Measurements from ENCODE around the gene NXN. TPM values are rescaled to one million over a fixed set of nuclear protein-coding genes. Genes with fewer than 3 reads are reported as not detected.
A peak's percentile ranks its signal among the peaks of the same experiment; 100 is the strongest.
"Not testable (repeated sequence)": the region's sequence is repeated elsewhere in the genome, so short reads cannot be mapped to it uniquely, and the experiment has no call there.

Gene NXN
- total and polyA plus RNA-seq, 4 donors, result 25.7 to 60.6 (median 44.0) TPM

DNA sequence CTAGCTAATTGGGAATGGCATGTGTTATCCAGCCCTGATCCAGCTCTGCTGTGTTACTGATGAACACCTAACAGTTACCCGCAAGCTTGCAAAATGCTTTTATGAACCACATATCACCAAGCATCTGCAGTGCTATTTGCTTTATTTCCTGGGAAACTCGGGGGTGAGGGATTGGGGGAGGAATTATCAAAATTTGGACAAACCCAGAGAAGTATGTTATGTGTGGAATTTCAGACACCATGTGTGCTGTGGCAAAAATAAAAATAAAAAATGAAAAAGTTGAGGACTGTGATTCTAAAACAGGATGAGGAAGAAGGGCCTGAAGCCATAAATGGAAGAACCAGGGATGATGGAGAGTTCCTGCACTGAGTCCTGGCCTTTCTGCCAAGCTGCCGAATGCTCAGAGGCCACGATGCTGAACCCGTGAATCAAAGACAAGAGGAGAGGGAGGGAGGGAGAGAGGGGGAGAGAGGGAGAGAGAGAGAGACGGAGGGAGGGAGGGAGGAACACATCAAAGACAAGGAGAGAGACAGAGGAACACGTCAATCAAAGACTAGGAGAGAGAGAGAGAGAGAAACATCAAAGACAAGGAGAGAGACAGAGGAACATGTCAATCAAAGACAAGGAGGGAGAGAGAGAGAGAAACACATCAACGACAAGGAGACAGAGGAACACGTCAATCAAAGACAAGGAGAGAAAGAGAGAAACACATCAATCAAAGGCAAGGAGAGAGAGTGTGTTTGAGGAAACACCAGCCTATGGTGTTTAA is 107.6 kb downstream of the NXN start:
- Histone ChIP-seq H3K4me3 (ENCODE audit: low read depth, low read length) (no peak overlapping the region), H3K36me3 (ENCODE audit: control insufficient read depth, insufficient read depth, low read length) (no peaks in the 10 kb centered on the region), H3K9me3 (ENCODE audit: control insufficient read depth, insufficient read depth, low read length) (no peaks in the 10 kb centered on the region), H3K27ac (ENCODE audit: low read depth, low read length) (no peak overlapping the region), H3K4me1 (ENCODE audit: control insufficient read depth, insufficient read depth, low read length) (peaks cover 15% of the 10 kb centered on the region), H3K27me3 (ENCODE audit: control insufficient read depth, insufficient read depth, low read length) (no peaks in the 10 kb centered on the region)
- DNase-seq (ENCODE audit: low read depth in 4 of 6, low spot score in 6 of 6), result no peak
- 34% methylated on average over 5 of the region's 9 CpGs for WGBS (ENCODE audit: insufficient coverage)

DNA sequence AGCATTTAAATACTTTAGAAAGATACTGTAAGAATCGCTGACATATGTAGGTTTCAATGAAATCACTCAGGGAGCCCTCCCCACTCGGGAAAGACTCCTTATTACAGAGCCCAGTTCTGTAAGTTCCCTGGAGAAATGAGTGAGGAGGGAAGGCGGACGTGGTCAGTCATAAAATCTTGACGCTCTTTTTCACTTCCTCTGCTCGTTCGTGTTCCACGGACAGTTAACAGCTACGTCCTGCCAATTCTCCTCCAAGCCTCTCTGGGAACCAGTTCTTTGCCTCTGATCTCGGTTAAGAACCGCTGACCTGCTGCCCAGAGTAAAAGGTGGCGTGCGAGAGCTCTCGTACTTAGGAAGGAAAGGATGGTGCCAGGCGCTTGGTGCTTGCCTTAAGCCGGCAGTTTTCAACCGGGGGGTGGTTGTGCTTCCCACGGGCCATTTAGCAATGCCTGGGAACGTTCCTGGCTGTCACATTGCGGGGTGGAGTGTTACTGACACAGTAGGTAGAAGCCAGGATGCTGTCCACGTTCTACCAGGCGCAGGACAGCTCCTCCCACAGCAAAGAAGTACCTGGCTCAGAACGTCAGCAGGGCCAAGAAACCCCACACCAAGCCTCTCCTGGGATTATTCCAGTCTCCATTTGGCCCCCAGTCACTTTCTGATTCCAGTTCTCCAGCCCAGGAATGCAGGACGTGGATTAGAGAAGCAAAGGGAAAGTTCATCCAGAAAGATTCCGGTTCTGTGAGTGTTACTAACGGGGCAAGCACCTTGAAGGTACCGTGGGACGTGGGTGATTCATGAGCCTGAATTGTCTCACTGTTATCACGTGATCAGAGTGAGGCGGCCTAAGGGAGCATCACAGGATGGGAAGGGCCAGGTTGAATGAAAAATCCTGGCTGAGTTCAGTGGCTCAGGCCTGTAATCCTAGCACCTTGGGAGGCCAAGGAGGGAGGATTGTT is 109.7 kb downstream of the NXN start:
- Histone ChIP-seq H3K9me3 (ENCODE audit: control insufficient read depth, insufficient read depth, low read length) (no peaks in the 10 kb centered on the region), H3K27ac (ENCODE audit: low read depth, low read length) (peak overlapping the region; percentile 76), H3K27me3 (ENCODE audit: control insufficient read depth, insufficient read depth, low read length) (no peaks in the 10 kb centered on the region), H3K36me3 (ENCODE audit: control insufficient read depth, insufficient read depth, low read length) (no peaks in the 10 kb centered on the region), H3K4me3 (ENCODE audit: low read depth, low read length) (no peak overlapping the region), H3K4me1 (ENCODE audit: control insufficient read depth, insufficient read depth, low read length) (peaks cover 15% of the 10 kb centered on the region)
- 74% methylated on average over 23 of the region's 30 CpGs for WGBS (ENCODE audit: insufficient coverage)
- no peak for DNase-seq (ENCODE audit: low read depth in 4 of 6, low spot score in 6 of 6)

DNA sequence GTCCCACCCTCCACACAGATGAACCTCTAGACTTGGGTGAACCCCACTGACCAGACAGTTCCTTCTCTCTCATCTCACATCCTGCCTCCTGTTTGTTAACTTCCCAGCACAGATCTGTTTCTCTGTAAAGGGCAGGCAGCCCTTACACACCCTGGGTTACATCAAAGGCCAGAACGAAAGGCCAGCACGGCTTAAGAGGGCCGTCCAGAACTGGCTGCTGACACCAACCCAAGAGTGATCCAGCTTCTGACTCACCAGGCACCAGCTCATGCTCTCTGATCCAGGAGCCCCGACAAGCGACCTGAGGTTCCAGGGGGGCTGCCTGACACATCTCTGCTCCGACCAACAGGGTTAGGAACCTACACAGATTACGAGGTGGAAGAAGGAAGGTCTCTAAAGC is 110.5 kb downstream of the NXN start:
- peak overlapping the region; percentile 76 for H3K27ac ChIP-seq (ENCODE audit: low read depth, low read length)
- peaks cover 15% of the 10 kb centered on the region for H3K4me1 ChIP-seq (ENCODE audit: control insufficient read depth, insufficient read depth, low read length)
- 83% methylated on average over 7 of the region's 7 CpGs for WGBS (ENCODE audit: insufficient coverage)
- H3K9me3 ChIP-seq (ENCODE audit: control insufficient read depth, insufficient read depth, low read length), result no peaks in the 10 kb centered on the region
- H3K36me3 ChIP-seq (ENCODE audit: control insufficient read depth, insufficient read depth, low read length), result no peaks in the 10 kb centered on the region
- H3K27me3 ChIP-seq (ENCODE audit: control insufficient read depth, insufficient read depth, low read length), result no peaks in the 10 kb centered on the region
- no peak overlapping the region for H3K4me3 ChIP-seq (ENCODE audit: low read depth, low read length)
- DNase-seq (ENCODE audit: low read depth in 4 of 6, low spot score in 6 of 6), result no peak

DNA sequence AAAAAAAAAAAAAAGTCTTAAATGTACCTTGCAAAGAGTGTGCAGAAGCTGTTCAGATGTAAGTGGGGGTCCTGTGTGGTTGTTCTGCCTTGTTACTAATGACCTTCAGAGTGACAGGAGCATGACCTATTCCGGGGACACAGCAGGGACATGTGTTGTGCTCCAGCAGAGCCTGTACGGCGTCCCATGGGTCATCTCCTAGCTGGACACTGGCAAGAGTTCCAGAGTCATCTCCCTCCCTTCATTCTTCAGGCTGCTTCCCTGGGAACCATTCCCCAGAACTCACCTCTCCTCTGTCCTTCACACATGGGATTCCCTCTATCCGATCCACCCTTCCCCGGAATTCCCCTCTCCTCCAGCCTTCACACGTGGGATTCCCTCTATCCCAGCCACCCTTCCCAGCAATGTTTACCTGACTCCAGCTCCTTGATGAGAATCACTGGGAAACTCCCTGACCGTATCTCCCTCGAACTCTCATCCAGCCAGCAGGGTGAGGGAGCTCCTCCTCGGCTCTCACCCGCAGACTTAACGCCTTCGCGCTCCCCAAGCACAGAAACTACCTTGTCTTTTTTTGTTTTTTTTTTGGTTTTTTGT is 111.6 kb downstream of the NXN start:
- Histone ChIP-seq H3K27ac (ENCODE audit: low read depth, low read length) (no peak overlapping the region), H3K4me1 (ENCODE audit: control insufficient read depth, insufficient read depth, low read length) (peaks cover 15% of the 10 kb centered on the region), H3K4me3 (ENCODE audit: low read depth, low read length) (no peak overlapping the region), H3K9me3 (ENCODE audit: control insufficient read depth, insufficient read depth, low read length) (no peaks in the 10 kb centered on the region), H3K27me3 (ENCODE audit: control insufficient read depth, insufficient read depth, low read length) (no peaks in the 10 kb centered on the region), H3K36me3 (ENCODE audit: control insufficient read depth, insufficient read depth, low read length) (no peaks in the 10 kb centered on the region)
- WGBS (ENCODE audit: insufficient coverage), result 81% methylated on average over 10 of the region's 13 CpGs
- no peak for DNase-seq (ENCODE audit: low read depth in 4 of 6, low spot score in 6 of 6)

DNA sequence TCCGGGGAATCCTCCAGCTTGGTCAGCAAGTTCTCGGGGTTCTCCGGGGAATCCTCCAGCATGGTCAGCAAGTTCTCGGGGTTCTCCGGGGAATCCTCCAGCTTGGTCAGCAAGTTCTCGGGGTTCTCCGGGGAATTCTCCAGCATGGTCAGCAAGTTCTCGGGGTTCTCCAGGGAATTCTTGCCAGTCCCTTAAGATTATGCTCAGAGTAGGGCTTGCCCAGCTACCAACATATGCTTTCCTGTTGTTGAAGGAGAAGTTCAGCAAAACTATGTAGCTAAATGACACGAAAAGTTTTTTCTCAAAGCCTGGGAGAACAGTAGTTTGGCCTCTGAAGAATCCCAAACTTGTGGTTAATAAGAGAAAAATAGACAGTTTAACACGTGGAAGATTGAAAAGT is 112.3 kb downstream of the NXN start:
- H3K9me3 ChIP-seq (ENCODE audit: control insufficient read depth, insufficient read depth, low read length); H3K27me3 ChIP-seq (ENCODE audit: control insufficient read depth, insufficient read depth, low read length); H3K27ac ChIP-seq (ENCODE audit: low read depth, low read length); DNase-seq (ENCODE audit: low read depth in 4 of 6, low spot score in 6 of 6); H3K4me3 ChIP-seq (ENCODE audit: low read depth, low read length); H3K36me3 ChIP-seq (ENCODE audit: control insufficient read depth, insufficient read depth, low read length): not testable (repeated sequence)
- H3K4me1 ChIP-seq (ENCODE audit: control insufficient read depth, insufficient read depth, low read length), result peaks cover 15% of the 10 kb centered on the region
- 94% methylated on average over 5 of the region's 10 CpGs for WGBS (ENCODE audit: insufficient coverage)

DNA sequence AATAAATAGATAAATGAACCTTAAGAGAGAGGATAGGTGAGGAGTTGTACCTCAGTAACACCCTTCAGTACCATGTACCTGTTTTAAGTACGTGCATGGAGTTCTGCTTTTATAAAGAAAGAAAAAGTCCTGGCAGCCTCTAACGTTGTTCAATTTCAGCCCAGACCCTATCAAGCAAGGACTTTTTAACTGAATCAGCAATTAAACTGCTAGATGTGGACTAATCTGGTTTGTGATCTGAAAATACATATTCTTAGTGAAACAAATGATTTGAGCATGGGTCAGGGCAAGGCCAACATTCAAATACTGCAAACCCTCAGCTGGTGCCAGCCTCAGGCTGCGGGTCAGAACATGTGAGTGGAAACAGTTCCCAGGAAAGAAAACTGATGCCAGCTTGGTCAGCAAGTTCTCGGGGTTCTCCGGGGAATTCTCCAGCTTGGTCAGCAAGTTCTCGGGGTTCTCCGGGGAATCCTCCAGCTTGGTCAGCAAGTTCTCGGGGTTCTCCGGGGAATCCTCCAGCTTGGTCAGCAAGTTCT is 112.9 kb downstream of the NXN start:
- Histone ChIP-seq H3K27me3 (ENCODE audit: control insufficient read depth, insufficient read depth, low read length) (no peaks in the 10 kb centered on the region), H3K36me3 (ENCODE audit: control insufficient read depth, insufficient read depth, low read length) (peaks cover 2% of the 10 kb centered on the region), H3K9me3 (ENCODE audit: control insufficient read depth, insufficient read depth, low read length) (no peaks in the 10 kb centered on the region), H3K27ac (ENCODE audit: low read depth, low read length) (no peak overlapping the region), H3K4me1 (ENCODE audit: control insufficient read depth, insufficient read depth, low read length) (peaks cover 15% of the 10 kb centered on the region), H3K4me3 (ENCODE audit: low read depth, low read length) (no peak overlapping the region)
- no peak for DNase-seq (ENCODE audit: low read depth in 4 of 6, low spot score in 6 of 6)
- WGBS (ENCODE audit: insufficient coverage), result 100% methylated on average over 1 of the region's 9 CpGs

DNA sequence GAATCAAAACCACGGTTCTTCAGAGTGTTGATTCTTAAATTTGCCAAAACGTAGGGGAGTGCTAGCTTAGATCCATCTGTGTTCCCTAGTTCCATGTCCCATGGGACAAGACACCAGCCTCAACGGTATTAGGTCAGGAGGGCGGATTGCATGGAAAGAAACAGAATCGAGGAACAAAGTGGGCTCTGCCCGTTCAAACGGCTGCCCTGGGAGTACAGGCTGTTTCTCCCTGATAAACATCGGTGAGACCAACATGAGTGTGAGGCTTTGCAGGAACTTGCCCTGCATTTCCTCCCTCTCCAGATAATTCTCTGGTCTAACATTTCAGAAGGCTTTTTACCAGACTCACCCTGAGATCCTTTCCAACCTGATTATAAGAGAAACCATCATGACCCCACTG is 115.3 kb downstream of the NXN start:
- WGBS (ENCODE audit: insufficient coverage), result 91% methylated on average over 6 of the region's 8 CpGs

DNA sequence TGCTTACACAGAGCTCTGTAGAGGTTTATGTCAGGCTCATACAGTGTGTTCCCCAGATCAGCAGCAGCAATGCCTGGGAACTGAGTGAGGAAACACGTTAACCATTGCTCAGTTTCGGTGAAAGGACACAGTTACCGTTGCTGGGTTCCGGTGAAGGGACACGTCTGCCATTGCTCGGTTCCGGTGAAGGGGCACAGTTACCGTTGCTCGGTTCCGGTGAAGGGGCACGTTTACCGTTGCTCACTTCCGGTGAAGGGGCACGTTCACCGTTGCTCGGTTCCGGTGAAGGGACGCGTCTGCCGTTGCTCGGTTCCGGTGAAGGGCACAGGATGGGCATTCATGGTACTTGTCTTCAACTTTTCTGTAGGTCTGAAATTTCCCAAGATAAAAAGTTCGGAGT is 115.7 kb downstream of the NXN start:
- Histone ChIP-seq H3K4me3 (ENCODE audit: low read depth, low read length) (no peak overlapping the region), H3K4me1 (ENCODE audit: control insufficient read depth, insufficient read depth, low read length) (peaks cover 8% of the 10 kb centered on the region), H3K27me3 (ENCODE audit: control insufficient read depth, insufficient read depth, low read length) (no peaks in the 10 kb centered on the region), H3K9me3 (ENCODE audit: control insufficient read depth, insufficient read depth, low read length) (no peaks in the 10 kb centered on the region), H3K36me3 (ENCODE audit: control insufficient read depth, insufficient read depth, low read length) (peaks cover 2% of the 10 kb centered on the region), H3K27ac (ENCODE audit: low read depth, low read length) (no peak overlapping the region)
- WGBS (ENCODE audit: insufficient coverage), result 94% methylated on average over 22 of the region's 23 CpGs
- no peak for DNase-seq (ENCODE audit: low read depth in 4 of 6, low spot score in 6 of 6)

More for the DNA sequence above, 115.3 kb downstream of the NXN start:
- no peaks in the 10 kb centered on the region for H3K9me3 ChIP-seq (ENCODE audit: control insufficient read depth, insufficient read depth, low read length)
- H3K27me3 ChIP-seq (ENCODE audit: control insufficient read depth, insufficient read depth, low read length), result no peaks in the 10 kb centered on the region
- peaks cover 2% of the 10 kb centered on the region for H3K36me3 ChIP-seq (ENCODE audit: control insufficient read depth, insufficient read depth, low read length)
- H3K4me1 ChIP-seq (ENCODE audit: control insufficient read depth, insufficient read depth, low read length), result peaks cover 10% of the 10 kb centered on the region
- H3K4me3 ChIP-seq (ENCODE audit: low read depth, low read length), result no peak overlapping the region
- no peak overlapping the region for H3K27ac ChIP-seq (ENCODE audit: low read depth, low read length)
- no peak for DNase-seq (ENCODE audit: low read depth in 4 of 6, low spot score in 6 of 6)

DNA sequence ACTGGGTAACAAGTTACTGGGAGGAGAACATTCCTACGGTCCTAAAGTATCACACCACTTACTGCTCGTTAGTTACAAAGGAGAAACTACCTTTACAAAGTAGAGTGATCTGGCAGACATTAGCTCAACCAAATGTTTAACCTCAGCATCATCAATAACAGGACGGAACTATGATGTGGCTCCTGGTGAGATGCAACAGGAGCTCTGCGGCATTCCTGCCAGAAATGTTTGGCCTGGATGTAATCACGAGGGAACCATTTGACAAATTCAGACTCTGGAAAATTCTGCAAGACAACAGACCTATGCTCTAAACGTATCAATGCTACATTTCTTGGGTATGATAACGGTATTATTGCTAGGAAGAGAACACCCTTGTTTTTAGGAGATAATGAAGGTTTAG is 117.0 kb downstream of the NXN start:
- H3K27ac ChIP-seq (ENCODE audit: low read depth, low read length), result no peak overlapping the region
- WGBS (ENCODE audit: insufficient coverage), result 100% methylated on average over 1 of the region's 7 CpGs
- H3K27me3 ChIP-seq (ENCODE audit: control insufficient read depth, insufficient read depth, low read length), result no peaks in the 10 kb centered on the region
- H3K4me3 ChIP-seq (ENCODE audit: low read depth, low read length), result no peak overlapping the region
- no peaks in the 10 kb centered on the region for H3K9me3 ChIP-seq (ENCODE audit: control insufficient read depth, insufficient read depth, low read length)
- DNase-seq (ENCODE audit: low read depth in 4 of 6, low spot score in 6 of 6), result no peak
- peaks cover 15% of the 10 kb centered on the region for H3K4me1 ChIP-seq (ENCODE audit: control insufficient read depth, insufficient read depth, low read length)
- H3K36me3 ChIP-seq (ENCODE audit: control insufficient read depth, insufficient read depth, low read length), result peaks cover 2% of the 10 kb centered on the region

Data from spinal cord (tissue), 10 donors.